Fibroblast of skin of abdomen (primary cell): ENCODE measurements around the gene CCDC148.
"Not testable (repeated sequence)": the region's sequence is repeated elsewhere in the genome, so short reads cannot be mapped to it uniquely, and the experiment has no call there.

Source experiments
- DNase-seq: peaks from one replicate; pipeline ENCODE4 v3.0.0-alpha.2; 2013

Gene CCDC148

DNA sequence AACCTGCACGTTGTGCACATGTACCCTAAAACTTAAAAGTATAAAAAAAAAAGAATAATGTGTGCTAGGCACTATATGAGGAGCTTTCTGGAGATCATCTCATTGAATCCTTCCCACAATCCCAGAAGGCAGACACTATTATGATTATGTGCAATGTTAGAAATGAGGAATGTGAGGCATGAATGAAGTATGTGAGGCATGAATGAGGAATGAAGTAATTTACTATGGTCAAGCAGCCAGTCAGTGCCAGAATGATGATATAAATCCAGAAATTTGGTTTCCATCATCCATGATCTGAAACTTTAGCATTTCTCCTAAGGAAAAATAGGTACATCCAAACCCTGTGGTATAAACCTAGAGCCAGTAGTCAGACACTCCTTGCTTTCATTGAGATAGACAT is 42.0 kb downstream of the CCDC148 start:
- peak; percentile 75 for DNase-seq

DNA sequence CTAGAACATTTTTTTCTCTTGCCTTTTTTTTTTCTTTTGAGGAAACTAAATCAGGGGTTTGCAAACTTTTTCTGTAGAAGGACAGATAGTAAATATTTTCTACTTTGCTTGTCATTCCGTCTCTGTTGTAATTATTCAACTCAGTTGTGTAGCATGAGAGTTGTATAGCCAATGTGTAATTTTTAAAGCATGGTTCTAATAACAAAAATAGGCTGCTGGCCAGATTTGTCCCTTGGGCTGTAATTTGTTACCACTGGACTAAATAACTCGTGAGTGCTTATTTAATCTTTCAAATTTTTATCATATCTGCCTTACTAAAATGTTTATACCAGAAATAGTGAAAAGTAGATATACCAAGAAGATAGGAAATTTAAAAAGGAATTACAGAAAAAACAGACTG is 43.0 kb downstream of the CCDC148 start:
- peak; percentile 21 for DNase-seq

DNA sequence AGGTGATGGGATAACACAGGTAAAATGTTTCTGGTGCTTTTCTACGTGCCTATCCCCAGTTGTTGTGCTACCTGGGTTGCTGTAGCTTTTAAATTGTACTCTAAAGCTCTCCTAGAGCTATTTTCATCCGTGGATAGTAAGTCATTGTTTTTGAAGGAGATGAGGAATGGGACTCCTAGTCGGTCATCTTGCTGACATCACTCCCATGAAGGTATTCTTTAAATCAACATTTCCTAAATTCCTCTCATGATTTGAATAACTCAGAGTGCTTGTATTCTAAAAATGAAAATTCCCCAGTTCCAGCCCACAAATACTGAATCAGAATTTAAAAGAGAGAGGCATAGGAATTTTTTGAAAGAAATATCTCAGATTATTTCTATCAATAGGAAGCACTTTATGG is 44.3 kb downstream of the CCDC148 start:
- peak; percentile 62 for DNase-seq

DNA sequence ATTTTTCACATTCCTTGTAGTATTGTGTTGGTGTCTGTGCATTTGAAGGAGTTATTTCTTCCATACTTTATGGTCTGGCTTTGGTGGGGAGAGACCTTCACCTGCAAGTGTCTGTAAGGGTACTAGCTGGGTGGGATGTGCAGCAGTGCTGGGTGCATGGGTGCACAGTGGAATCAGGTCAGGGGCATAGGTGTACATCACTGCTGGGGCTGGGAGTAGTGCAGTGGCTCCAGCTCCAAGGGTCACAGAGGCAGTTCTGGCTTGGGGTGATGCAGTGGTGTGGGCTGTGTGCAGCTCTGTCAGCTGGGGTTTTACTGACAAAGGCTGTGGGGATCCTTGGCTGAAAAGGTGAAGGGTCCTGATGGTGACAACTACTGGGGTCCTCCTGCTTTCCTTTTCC is 44.8 kb downstream of the CCDC148 start:
- DNase-seq: no peak

DNA sequence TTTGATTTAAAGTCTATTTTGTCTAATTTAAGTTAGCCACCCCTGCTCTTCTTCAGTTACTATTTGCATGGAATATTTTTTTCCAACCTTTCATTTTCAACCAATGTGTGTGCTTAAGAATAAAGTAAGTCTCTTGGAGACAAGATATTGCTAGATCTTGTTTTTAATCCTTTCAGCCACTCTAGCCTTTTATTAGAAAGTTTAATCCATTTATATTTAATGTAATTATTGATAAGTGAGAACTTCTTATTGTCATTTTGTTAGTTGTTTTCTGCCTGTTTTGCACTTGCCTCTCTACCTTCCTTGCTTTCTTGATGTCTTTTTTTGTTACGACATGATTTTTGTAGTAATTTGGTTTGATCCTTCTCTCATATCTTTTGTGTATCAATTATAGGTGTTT is 46.4 kb downstream of the CCDC148 start:
- no peak for DNase-seq

DNA sequence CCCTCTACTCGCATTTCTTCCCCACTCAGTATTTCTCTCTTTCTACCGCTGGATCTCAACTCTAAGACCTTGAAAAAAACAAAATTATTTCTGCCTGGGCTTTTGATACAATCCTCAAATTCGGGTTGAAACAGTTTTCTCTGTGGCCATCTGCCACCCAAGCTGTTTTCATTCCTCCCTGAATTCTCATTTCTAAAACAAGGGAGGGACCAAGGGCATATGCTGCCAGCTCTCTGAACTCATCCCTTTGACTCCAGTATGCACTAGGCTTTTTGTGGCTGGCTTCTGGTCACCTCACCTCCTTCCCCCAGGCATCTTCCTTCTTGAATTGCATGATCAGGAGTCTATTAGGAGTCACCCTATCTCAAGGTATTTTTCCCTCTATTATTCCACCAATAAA is 49.5 kb downstream of the CCDC148 start:
- DNase-seq: no peak

DNA sequence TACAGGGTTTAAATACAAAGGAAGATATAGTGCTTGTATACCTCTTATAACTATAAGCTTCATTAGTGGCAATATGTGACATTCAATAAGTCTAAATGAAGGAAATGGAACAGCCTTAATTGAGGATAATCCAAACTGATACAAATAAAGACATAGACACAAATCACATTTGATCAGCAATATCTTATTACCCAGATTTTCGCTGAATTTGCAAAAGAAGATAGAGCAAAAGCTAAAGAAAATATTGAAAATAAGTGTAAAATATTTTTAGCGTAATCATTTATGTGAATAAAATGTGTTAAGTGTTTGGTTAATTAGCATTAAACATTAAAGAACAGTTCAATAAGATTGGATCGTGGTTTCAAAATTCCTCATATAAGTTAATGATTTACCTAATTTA is 51.2 kb downstream of the CCDC148 start:
- DNase-seq: no peak

DNA sequence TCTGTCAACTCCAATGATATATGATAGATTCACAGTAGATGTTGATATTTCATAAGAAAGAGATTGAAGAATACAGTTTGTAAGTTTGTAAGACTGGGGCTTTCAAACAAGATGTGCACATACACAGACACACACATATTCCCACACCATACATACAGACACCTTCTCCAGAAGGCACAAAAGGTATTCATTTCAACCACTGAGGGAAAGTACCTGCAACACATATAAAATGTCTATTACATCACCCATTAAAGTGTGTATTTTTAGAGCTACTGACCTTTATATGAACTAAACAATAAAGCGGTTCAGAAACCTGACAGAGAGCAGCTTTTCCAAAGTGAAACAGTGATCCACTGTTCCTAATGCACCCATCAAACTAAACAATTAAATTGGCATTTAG is 53.3 kb downstream of the CCDC148 start:
- DNase-seq: no peak

DNA sequence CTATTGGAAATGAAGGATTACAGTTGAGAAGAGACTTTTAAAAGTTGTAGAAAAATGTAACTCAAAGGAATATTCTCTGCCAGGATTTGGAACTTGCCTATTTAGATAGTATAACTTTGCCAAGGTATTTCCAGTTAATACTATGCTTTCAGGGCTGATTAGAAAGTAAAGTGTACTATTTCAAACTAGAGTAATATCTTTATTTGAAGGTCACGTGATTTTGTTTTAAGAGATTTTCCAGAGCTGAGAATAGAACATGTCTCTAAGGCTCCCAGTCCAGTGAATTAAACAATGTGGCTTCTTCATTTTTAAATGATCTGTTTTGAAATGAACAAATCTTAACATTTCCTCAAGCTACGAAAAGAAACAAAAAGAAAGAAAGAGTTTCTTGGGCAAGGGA is 53.9 kb downstream of the CCDC148 start:
- no peak for DNase-seq

DNA sequence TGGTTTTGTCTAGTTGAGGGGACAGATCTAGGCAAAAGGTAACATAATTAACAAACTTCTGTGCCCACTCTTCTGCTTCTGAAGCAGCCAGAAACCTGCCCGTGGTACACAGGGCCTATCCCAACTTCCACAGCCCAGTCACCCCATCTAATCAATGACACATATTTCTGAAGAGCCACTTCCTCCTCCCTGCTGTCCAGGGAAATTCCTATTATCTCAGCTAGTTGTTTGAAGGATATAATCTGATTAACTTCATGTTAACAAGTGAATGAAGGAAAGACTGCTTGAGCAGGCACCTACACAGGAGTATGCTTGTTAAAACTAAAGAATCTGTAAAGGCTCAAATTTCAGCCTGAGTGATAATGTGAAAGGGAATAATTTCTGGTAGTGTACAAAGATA is 61.4 kb downstream of the CCDC148 start:
- no peak for DNase-seq

DNA sequence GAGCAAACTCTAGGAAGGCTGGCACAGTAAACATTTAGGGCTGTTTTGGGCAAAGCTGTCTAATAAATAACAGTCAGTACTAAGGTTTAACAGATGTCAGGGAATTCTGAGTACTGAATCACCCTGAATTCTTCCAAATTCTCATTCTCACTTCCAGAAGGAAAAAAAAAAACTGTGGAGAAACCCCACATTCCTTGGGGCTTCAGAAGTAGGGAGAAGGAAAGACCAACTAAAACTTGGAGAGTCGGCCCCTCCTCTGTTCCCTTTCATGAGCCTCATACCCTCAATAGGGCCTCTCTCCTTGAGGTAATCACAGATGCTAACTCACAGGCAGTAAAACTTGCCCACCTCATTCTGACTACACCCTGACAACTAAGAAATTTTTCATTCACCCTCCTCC is 62.1 kb downstream of the CCDC148 start:
- DNase-seq: peak; percentile 22

DNA sequence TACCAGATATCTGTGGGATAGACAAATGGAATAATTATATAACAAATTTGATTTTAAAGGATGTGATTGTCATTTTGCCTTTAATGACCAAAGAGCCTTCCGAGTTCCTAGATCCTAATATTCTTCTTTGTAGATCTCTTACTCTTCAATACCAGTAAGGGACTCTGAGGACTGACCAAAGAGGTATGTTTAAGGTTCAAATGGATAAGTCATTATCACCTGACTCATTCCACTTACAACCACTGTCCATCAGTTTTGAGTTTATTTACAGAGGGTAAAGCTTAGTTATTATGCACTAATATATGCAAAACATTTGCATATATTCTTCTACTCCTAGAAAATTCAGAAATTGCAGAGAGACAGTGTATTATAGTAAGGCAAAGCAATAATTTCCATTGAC is 62.7 kb downstream of the CCDC148 start:
- DNase-seq: no peak

DNA sequence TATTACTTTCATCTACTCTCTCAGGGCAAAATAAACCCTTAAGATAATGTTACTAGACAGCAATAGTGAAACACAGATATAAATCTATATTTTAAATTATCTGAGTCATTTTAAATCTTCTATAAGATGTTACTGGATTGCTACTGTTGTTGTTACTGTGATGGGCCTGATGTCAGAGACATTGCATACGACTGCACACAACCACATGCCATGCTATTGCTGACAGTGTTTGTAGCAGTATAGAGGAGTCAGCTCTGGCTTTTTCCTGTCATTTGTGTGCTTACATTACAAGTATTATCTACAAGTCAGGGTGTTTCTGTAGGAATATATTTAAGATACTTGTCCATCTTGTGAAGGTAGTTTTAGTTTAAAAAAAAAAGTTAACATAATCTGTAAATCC is 63.9 kb downstream of the CCDC148 start:
- no peak for DNase-seq

DNA sequence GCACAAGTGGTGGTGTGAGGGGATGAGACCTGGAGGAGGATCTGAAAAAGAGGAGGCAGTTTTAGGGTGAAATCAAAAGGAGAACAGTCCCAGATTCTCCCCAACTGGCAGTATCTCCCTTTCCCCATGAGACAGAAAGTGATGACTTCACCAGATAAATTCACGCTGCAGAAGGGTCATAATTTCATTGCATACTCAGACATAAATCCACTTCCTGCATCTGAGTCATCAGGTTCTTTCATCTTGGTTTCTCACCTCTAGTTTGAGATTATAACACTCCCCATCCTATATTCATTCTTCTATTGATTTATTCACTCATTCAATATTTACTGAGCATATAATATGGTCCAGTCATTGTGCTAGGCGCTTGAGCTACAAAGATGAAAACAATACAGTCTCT is 64.7 kb downstream of the CCDC148 start:
- DNase-seq: peak; percentile 25

DNA sequence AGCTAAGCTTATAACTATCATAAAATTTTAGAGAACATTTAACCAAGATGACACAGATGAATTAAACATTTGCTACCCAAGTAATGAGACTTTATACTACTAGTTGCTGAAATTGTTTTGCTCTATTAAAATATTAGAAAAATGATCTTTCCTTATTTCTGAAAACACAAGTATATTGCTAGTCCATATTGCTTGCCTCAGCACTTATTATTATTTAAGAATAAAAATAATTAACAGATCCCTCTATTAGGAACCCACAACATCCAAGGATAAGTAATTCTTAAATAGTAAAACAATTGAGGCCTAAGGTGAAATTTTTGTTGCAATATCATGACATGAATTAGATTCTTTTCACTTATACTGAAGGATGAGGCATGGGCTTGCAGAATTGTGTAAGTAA is 65.2 kb downstream of the CCDC148 start:
- DNase-seq: no peak

DNA sequence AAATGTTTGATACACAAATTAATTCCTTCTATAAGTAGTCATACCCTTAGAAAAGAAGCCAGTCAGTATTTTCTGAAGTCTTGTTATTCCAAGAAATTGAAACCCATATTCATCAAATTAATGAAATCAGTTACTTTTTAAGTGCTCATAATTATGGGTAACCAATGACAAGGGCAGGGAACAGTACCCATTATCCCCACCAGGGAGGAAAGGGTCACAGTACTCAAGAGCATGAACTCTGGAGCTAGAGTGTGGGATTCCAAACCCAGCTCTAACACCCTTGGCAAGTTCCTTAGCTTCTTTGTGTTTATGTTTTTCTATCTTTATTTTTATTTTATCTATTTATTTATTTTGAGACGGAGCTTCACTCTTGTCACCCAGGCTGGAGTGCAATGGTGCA is 68.4 kb downstream of the CCDC148 start:
- DNase-seq: no peak

DNA sequence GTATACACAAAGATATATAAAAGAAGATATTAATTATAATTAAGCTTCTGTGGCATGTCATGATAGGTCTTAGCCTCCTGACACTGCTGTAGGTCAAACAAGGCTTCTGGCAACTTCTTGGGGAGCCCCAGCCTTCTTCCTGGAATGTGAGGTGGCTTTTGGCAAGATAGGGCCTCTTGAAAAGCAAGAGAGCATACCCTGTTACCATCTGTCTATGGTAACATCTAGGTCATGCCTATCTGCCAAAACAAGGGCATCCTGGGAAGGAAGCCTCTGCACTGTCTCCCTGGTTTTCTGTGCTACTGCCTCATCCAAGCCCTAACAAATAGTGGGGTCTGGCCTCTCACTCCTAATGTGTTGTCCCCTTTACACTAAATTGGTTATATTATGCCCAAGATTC is 70.9 kb downstream of the CCDC148 start:
- DNase-seq: no peak

DNA sequence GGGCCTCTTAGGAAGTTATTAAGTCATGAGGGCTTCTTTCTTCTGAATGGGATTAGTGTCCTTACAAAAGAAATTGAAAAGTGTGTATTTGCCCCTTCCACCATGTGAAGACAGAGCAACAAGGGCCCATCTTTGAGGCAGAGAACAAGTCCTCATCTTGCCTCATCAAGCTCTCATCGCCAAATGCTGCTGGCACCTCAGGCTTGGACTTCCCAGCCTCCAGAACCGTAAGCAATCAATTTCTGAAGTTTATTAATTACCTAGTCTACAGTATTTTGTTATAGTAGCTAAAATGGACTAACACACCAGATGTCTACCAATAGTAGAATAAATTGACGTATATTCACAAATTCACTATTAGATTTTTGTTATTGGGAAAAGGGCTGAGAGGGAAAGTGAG is 74.6 kb downstream of the CCDC148 start:
- no peak for DNase-seq

DNA sequence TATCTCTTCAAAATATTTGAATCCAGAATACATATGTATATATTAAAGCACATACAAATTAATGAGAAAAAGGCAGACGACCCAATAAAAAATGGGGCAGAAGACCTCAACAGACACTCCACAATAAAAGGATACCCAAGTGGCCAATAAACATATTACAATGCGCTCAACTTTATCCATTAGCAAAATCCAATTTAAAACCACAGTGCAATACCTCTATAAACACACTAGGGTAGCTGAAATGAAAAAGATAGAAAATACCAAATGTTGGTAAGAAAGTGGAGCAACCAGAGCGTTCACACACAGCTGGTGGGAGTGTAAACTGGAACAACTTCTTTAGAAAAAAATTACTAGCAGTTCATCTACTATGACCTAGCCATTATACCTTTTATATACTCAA is 75.3 kb downstream of the CCDC148 start:
- DNase-seq: no peak

DNA sequence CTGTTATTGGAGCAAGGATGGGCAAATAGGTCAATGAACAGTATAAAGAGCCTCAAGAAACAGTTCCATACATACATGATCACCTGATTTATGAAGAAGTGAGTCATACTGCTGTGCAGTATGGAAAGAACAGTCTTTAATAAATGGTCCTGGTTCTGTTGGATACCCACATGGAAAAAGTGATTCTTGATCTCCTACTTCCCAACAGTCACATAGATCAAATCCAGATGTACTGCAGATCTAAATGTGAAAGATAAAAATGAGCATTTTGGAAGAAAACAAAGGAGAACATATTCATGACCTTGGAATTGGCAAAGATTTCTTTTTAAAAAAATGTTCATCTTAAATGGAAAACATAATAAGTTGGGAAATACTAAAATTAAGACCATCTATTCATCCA is 75.8 kb downstream of the CCDC148 start:
- DNase-seq: no peak

DNA sequence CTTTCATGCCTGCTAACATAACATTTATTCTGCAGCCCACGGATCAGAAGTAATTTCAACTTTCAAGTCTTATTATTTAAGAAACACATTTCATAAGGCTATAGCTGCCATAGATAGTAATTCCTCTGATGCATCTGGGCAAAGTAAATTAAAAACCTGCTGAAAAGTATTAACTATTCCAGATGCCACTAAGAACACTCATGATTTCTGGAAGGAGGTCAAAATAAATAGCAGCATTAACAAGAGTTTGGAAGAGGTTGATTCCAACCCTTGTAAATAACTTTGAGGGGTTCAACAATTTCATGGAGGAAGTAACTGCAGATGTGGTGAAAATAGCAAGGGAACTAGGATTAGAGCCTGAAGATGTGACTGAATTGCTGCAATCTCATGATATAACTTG is 77.6 kb downstream of the CCDC148 start:
- DNase-seq: peak; percentile 10

DNA sequence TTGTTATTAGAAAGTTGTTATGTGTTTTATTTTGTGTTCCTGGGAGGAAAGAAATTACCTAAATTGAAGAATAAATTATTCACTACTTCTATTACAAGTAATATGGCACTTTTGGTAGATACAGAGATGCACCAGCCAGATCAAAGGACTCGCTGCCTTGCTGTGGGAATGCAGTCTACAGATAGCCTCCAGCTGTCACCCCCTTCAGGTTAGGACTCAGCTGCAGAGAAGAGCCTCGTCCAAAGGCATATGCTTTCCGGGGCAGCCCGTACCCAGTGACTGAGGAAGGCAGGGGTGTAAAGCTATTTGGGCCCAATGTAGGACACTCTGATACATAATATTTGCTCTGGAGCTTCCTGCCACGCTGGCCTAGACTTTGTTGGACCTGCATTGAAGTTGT is 90.2 kb downstream of the CCDC148 start:
- DNase-seq: no peak

DNA sequence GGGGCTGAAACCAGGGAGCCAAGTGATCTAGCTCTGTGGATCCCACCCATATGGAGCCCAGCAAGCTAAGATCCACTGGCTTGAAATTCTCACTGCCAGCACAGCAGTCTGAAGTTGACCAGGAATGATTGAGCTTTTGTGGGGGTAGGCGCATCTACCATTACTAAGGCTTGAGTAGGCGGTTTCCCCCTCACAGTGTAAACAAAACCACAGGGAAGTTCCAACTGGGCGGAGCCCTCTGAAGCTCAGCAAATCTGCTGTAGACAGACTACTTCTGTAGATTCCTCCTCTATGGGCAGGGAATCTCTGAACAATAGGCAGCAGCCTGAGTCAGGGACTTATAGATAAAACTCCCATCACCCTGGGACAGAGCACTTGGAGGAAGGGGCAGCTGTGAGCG is 96.7 kb downstream of the CCDC148 start:
- peak; percentile 5 for DNase-seq

DNA sequence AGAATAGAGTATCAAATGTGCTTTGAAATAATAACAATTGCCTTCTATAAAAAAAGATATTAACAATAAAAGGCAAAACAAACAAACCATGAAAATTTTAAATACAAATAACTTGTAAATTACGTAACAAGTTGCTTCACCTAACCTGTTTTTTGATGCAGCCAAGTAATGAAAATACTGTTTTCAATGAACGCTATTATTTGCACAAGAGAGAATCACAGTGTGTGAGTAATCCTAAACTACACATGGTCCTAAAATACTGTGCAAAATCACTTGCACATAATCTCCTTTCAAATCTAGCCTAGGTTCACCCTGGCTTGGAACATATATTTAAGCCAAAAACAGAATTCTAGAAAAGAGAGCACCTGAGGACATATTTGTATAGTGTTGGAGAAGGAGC is 98.9 kb downstream of the CCDC148 start:
- DNase-seq: no peak

DNA sequence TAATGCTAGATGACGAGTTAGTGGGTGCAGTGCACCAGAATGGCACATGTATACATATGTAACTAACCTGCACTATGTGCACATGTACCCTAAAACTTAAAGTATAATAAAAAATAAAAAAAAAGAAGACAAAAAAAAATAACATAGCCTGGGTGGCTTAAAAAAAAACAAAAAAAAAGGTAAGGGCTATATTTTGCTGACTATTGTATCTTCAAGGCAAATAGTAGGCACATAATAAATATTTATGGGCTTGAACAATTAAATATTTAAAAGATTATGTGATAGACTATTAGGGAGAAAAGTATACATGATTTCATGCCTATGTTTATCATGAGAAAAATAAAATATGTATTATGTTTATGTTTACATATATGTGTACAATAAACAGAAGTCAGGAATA is 99.4 kb downstream of the CCDC148 start:
- DNase-seq: no peak

DNA sequence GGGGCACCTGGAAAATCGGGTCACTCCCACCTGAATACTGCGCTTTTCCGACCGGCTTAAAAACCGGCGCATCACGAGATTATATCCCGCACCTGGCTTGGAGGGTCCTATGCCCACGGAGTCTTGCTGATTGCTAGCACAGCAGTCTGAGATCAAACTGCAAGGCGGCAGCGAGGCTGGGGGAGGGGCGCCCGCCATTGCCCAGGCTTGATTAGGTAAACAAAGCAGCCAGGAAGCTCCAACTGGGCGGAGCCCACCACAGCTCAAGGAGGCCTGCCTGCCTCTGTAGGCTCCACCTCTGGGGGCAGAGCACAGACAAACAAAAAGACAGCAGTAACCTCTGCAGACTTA is 105.1 kb downstream of the CCDC148 start:
- not testable (repeated sequence) for DNase-seq
